Testis (tissue), 2 donors: ENCODE measurements around the gene HIP1.

Experiments used
- POLR2A ChIP-seq: fragments of 450-650 bp; IDR thresholded peaks from one replicate; pipeline ENCODE4 v1.6.1; 2017; ENCODE audit warnings: antibody characterized with exemption, mild to moderate bottlenecking, moderate library complexity
- TF ChIP-seq, protein P1 (sequence below), 3 experiments: fragments of 450-650 bp in 2 of 3; fragments of 200-600 bp in 1 of 3; sonication (generic) in 1 of 3; IDR thresholded peaks; one replicate each; pipeline ENCODE4 v1.5.1; 2016 to 2019; ENCODE audit warnings: antibody characterized with exemption in 3 of 3, mild to moderate bottlenecking in 2 of 3, moderate library complexity in 1 of 3

DNA sequence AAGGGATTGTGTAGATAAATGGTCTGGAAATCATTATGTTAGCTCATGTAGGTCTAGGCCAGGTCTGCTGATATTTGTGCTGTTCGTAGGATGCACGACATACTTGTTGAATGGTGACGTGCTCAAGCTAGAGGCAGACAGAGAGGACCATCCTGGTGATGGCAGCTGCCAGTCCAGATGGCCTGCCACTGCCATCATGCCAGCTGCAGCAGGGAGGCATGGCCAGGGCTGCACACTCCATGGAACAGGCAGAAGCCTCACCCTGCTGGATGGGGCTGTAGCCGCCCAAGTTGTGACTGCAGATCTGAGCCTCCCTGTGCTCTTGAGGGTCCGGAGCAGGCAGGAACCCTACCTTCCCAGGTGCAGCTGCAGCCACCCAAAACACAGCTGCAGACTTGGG is 166.3 kb downstream of the HIP1 start:
- TF ChIP-seq, protein P1, sequence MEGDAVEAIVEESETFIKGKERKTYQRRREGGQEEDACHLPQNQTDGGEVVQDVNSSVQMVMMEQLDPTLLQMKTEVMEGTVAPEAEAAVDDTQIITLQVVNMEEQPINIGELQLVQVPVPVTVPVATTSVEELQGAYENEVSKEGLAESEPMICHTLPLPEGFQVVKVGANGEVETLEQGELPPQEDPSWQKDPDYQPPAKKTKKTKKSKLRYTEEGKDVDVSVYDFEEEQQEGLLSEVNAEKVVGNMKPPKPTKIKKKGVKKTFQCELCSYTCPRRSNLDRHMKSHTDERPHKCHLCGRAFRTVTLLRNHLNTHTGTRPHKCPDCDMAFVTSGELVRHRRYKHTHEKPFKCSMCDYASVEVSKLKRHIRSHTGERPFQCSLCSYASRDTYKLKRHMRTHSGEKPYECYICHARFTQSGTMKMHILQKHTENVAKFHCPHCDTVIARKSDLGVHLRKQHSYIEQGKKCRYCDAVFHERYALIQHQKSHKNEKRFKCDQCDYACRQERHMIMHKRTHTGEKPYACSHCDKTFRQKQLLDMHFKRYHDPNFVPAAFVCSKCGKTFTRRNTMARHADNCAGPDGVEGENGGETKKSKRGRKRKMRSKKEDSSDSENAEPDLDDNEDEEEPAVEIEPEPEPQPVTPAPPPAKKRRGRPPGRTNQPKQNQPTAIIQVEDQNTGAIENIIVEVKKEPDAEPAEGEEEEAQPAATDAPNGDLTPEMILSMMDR (IDR thresholded peaks at IDR 0.05), result no peak
- TF ChIP-seq POLR2A, result no peak
